Measurements from ENCODE around the gene ZNF77. TPM values are rescaled to one million over a fixed set of nuclear protein-coding genes. Genes with fewer than 3 reads are reported as not detected.

The ZNF77 gene
- polyA plus RNA-seq, 1 of the 3 experiments (the other 2 are of a cell fraction) = 4.4 TPM

DNA sequence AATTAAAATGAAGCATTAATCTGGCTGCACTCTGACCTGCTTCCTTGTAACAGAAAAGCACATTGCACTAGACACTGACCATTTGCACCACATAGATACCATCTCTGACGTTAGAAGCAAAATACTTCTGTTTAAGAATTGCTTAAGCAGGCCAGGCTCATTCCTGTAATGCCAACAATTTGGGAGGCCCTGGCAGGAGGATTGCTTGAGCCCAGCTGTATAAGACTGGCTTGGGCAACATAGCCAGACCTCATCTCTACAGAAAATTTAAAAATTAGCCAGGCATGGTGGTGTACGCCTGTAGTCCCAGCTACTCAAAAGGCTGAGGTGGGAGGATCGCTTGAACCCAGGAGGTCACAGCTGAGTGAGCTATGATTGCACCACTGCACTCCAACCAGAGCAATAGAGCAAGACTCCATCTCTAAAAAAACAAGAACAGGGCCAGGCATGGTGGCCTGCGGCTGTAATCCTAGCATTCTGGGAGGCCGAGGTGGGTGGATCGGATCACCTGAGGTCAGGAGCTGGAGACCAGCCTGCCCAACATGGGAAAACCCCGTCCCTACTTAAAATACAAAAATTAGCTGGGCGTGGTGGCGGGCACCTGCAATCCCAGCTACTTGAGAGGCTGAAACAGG is 25.5 kb upstream of the ZNF77 start:
- TF ChIP-seq, protein P1, sequence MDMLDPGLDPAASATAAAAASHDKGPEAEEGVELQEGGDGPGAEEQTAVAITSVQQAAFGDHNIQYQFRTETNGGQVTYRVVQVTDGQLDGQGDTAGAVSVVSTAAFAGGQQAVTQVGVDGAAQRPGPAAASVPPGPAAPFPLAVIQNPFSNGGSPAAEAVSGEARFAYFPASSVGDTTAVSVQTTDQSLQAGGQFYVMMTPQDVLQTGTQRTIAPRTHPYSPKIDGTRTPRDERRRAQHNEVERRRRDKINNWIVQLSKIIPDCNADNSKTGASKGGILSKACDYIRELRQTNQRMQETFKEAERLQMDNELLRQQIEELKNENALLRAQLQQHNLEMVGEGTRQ (IDR thresholded peaks at IDR 0.05; ENCODE audit: borderline replicate concordance, low read depth, low read length) = no peak
- TF ChIP-seq POLR2AphosphoS5 (IDR thresholded peaks at IDR 0.05; ENCODE audit: low read depth, low read length) (no peak), CHD2 (IDR thresholded peaks at IDR 0.05; ENCODE audit: low read length, partially characterized antibody) (no peak), FOXJ3 (CRISPR knock-in tag; IDR thresholded peaks at IDR 0.05) (no peak), TCF12 (IDR thresholded peaks at IDR 0.05) (no peak)
- H3K9me2 ChIP-seq = no peaks in the 10 kb centered on the region
- H3K4me2 ChIP-seq = no peak overlapping the region
- no peak overlapping the region for H3K9ac ChIP-seq
- H3K36me3 ChIP-seq (replicated peaks in 1 of 2; ENCODE audit: control insufficient read depth in 1 of 2, insufficient read depth in 2 of 2, low read length in 1 of 2) = no peaks in the 10 kb centered on the region
- H2AFZ ChIP-seq (ENCODE audit: low read depth) = no peak overlapping the region
- H3K27ac ChIP-seq (ENCODE audit: low read depth in 2 of 2, low read length in 1 of 2) = no peak overlapping the region
- no peak overlapping the region for H3K4me3 ChIP-seq (ENCODE audit: low read depth in 2 of 2, low read length in 1 of 2)
- H3F3A ChIP-seq (replicated peaks; ENCODE audit: insufficient read depth) = peaks cover 3% of the 10 kb centered on the region
- ChIA-PET CTCF (interaction anchor here (0.9 to 2.6 kb wide), 10 partner anchors 8 to 169 kb away, joined by 3 to 7 read pairs (median 4); no protein-coding TSS in a partner anchor), POLR2A (interaction anchor here (1.0 to 1.4 kb wide), 2 partner anchors 13 to 82 kb away, joined by 3 to 4 read pairs; no protein-coding TSS in a partner anchor)
- no peaks in the 10 kb centered on the region for H3K27me3 ChIP-seq (ENCODE audit: insufficient read depth)
- no peak for DNase-seq
- H3K9me3 ChIP-seq = no peaks in the 10 kb centered on the region
- 69% methylated on average over 9 of the region's 9 CpGs for WGBS (ENCODE audit: low lambda C conversion rate)
- no peaks in the 10 kb centered on the region for H3K79me2 ChIP-seq (ENCODE audit: insufficient read depth)
- no peaks in the 10 kb centered on the region for H4K20me1 ChIP-seq (ENCODE audit: insufficient read depth)
- H3K4me1 ChIP-seq (ENCODE audit: control insufficient read depth in 1 of 2, insufficient read depth in 2 of 2, low read depth in 1 of 2, low read length in 1 of 2) = peaks cover 0 to 4% of the 10 kb centered on the region in 2 experiments; a peak in 1 of 4 replicates

DNA sequence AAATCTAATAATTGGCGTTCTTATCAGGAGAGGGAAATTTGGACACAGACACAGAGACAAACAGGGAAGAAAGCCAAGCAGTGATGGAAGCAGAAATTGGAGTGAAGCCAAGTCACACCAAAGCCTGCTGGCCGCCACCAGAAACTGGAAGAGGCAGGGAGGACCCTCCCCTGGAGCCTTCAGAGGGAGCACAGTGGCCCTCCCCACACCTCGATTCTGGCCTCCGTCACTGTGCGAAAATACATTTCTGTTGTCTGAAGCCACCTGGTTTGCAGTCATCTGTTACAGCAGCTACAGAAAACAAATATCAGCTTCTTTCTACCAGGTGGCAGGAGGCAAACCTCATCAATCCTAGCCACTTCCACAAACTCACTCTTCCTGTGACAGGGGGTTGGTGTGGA is 24.3 kb upstream of the ZNF77 start:
- DNase-seq = peak; percentile 59
- WGBS (ENCODE audit: low lambda C conversion rate) = 39% methylated on average over 5 of the region's 5 CpGs
- H3K27ac ChIP-seq (ENCODE audit: low read depth in 2 of 2, low read length in 1 of 2) = no peak overlapping the region

More for the DNA sequence above, 24.3 kb upstream of the ZNF77 start:
- Histone ChIP-seq H3K27me3 (ENCODE audit: insufficient read depth) (no peaks in the 10 kb centered on the region), H3K9ac (no peak overlapping the region), H3K79me2 (ENCODE audit: insufficient read depth) (no peaks in the 10 kb centered on the region), H3K4me2 (no peak overlapping the region), H3K4me1 (ENCODE audit: control insufficient read depth in 1 of 2, insufficient read depth in 2 of 2, low read depth in 1 of 2, low read length in 1 of 2) (peaks cover 0 to 4% of the 10 kb centered on the region in 2 experiments; a peak in 1 of 4 replicates), H3K4me3 (ENCODE audit: low read depth in 2 of 2, low read length in 1 of 2) (no peak overlapping the region), H3K36me3 (replicated peaks in 1 of 2; ENCODE audit: control insufficient read depth in 1 of 2, insufficient read depth in 2 of 2, low read length in 1 of 2) (no peaks in the 10 kb centered on the region), H3K9me2 (no peaks in the 10 kb centered on the region), H4K20me1 (ENCODE audit: insufficient read depth) (no peaks in the 10 kb centered on the region), H3K9me3 (no peaks in the 10 kb centered on the region), H2AFZ (ENCODE audit: low read depth) (no peak overlapping the region), H3F3A (replicated peaks; ENCODE audit: insufficient read depth) (peaks cover 3% of the 10 kb centered on the region)
- TF ChIP-seq GABPA (IDR thresholded peaks at IDR 0.05; ENCODE audit: low read depth) = no peak
- peak; percentile 8 for TF ChIP-seq RAD21 (IDR thresholded peaks at IDR 0.05; ENCODE audit: low read length)
- peak; percentile 79 for TF ChIP-seq NFIC (IDR thresholded peaks at IDR 0.05; ENCODE audit: borderline replicate concordance)
- no peak for TF ChIP-seq TCF12 (IDR thresholded peaks at IDR 0.05)
- TF ChIP-seq, protein P2, sequence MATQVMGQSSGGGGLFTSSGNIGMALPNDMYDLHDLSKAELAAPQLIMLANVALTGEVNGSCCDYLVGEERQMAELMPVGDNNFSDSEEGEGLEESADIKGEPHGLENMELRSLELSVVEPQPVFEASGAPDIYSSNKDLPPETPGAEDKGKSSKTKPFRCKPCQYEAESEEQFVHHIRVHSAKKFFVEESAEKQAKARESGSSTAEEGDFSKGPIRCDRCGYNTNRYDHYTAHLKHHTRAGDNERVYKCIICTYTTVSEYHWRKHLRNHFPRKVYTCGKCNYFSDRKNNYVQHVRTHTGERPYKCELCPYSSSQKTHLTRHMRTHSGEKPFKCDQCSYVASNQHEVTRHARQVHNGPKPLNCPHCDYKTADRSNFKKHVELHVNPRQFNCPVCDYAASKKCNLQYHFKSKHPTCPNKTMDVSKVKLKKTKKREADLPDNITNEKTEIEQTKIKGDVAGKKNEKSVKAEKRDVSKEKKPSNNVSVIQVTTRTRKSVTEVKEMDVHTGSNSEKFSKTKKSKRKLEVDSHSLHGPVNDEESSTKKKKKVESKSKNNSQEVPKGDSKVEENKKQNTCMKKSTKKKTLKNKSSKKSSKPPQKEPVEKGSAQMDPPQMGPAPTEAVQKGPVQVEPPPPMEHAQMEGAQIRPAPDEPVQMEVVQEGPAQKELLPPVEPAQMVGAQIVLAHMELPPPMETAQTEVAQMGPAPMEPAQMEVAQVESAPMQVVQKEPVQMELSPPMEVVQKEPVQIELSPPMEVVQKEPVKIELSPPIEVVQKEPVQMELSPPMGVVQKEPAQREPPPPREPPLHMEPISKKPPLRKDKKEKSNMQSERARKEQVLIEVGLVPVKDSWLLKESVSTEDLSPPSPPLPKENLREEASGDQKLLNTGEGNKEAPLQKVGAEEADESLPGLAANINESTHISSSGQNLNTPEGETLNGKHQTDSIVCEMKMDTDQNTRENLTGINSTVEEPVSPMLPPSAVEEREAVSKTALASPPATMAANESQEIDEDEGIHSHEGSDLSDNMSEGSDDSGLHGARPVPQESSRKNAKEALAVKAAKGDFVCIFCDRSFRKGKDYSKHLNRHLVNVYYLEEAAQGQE (IDR thresholded peaks at IDR 0.05; ENCODE audit: low read depth, low read length) = no peak
- no peak; the same call in 1 of the 2 replicates for TF ChIP-seq RCOR1 (IDR thresholded peaks at IDR 0.05; ENCODE audit: low read length)
- TF ChIP-seq USF1 (IDR thresholded peaks at IDR 0.05; ENCODE audit: borderline replicate concordance, low read depth) = no peak
- TF ChIP-seq GATA2 (CRISPR knock-in tag; IDR thresholded peaks at IDR 0.05) = peak; percentile 90
- TF ChIP-seq IRF3 (IDR thresholded peaks at IDR 0.05; ENCODE audit: low read depth, low read length) = no peak
- no peak for TF ChIP-seq YY1 (IDR thresholded peaks at IDR 0.05; ENCODE audit: low read depth)
- TF ChIP-seq RFX5 (IDR thresholded peaks at IDR 0.05; ENCODE audit: low read length) = no peak
- TF ChIP-seq EP300 (IDR thresholded peaks at IDR 0.05; ENCODE audit: borderline replicate concordance in 1 of 2, low read depth in 1 of 2, low read length in 1 of 2) = peak in 1 of 2 experiments; percentile 80; a peak in 2 of 4 replicates
- peak; percentile 89 for TF ChIP-seq FOXJ3 (CRISPR knock-in tag; IDR thresholded peaks at IDR 0.05)
- no peak for TF ChIP-seq ZBTB33 (IDR thresholded peaks at IDR 0.05; ENCODE audit: borderline replicate concordance, low read depth)
- TF ChIP-seq MXI1 (IDR thresholded peaks at IDR 0.05; ENCODE audit: low read depth, low read length) = peak; percentile 55; the same call in 1 of the 2 replicates
- CTCF ChIA-PET = interaction anchor here (0.9 to 10.7 kb wide), 8 partner anchors 9 to 195 kb away, joined by 3 to 154 read pairs (median 6); no protein-coding TSS in a partner anchor
- POLR2A ChIA-PET = interaction anchor here (0.9 to 1.4 kb wide), 5 partner anchors 15 to 106 kb away, joined by 3 to 5 read pairs (median 3); no protein-coding TSS in a partner anchor
